LNCaP clone FGC (cell line): Measurements from ENCODE around the gene IFI16.
"Not testable (repeated sequence)": the region's sequence is repeated elsewhere in the genome, so short reads cannot be mapped to it uniquely, and the experiment has no call there.

Source experiments
- DNase-seq: peaks from one replicate; pipeline ENCODE4 v3.0.0-alpha.2; 2011; ENCODE audit warnings: low read depth
- H3K4me3 ChIP-seq: 2 replicates; pipeline ENCODE4 v1.5.1; 2011; ENCODE audit warnings: mild to moderate bottlenecking, low read depth, low read length, control low read depth
- TF ChIP-seq, protein P1 (sequence below): IDR thresholded peaks from 2 replicates; pipeline ENCODE4 v1.5.1; 2012; ENCODE audit warnings: mild to moderate bottlenecking; ENCODE audit not compliant: control insufficient read depth, insufficient read depth; ENCODE audit errors: extremely low read depth

Gene IFI16

DNA sequence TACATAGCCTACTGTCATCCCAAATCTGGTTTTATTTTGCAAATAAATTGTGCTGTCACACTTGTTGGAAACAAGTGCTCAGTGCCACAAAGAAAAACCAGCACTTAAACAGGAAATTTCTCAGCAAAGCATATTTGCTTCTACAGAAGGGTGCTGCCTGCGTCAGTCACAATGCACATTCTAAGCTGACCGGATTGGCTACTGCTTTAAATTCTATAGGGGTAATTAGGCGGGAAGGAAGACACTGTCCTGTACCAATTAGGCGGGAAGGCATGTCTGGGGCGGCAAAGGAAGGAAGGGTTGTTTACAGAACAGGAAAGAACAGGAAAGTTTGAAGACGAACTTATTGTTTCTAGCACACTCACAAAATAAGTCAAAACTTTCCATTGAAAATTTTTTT lies 2.8 kb downstream of the IFI16 start:
- DNase-seq = no peak
- TF ChIP-seq, protein P1, sequence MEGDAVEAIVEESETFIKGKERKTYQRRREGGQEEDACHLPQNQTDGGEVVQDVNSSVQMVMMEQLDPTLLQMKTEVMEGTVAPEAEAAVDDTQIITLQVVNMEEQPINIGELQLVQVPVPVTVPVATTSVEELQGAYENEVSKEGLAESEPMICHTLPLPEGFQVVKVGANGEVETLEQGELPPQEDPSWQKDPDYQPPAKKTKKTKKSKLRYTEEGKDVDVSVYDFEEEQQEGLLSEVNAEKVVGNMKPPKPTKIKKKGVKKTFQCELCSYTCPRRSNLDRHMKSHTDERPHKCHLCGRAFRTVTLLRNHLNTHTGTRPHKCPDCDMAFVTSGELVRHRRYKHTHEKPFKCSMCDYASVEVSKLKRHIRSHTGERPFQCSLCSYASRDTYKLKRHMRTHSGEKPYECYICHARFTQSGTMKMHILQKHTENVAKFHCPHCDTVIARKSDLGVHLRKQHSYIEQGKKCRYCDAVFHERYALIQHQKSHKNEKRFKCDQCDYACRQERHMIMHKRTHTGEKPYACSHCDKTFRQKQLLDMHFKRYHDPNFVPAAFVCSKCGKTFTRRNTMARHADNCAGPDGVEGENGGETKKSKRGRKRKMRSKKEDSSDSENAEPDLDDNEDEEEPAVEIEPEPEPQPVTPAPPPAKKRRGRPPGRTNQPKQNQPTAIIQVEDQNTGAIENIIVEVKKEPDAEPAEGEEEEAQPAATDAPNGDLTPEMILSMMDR = no peak
- H3K4me3 ChIP-seq = no peak overlapping the region

DNA sequence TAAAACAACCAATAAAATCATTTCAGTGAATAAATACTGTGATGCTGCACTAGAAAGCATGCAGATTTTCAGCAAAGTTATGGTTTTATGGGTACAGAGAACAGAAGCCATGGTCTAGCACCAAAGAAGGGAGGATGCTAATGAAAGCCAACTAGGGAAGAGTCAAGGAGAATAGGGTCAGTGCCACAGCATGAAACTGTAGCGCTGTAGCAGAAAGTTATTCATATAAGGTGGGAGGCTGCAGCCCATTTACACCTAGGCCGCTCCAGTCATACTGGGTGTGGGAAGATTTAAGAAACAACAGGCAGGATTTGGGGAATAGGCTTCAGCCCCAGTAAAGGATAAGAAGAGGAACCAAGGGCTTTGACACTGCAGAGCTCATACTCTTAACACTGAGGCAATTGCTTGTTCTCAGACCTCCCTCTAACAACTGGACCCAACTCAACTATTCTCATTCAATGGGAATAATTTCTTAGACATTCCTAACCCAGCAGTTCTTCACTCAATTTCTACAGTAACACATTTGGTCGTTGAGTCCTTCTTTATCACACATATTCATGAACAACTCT lies 4.4 kb downstream of the IFI16 start:
- TF ChIP-seq, protein P1 = no peak
- H3K4me3 ChIP-seq = no peak overlapping the region
- no peak for DNase-seq

DNA sequence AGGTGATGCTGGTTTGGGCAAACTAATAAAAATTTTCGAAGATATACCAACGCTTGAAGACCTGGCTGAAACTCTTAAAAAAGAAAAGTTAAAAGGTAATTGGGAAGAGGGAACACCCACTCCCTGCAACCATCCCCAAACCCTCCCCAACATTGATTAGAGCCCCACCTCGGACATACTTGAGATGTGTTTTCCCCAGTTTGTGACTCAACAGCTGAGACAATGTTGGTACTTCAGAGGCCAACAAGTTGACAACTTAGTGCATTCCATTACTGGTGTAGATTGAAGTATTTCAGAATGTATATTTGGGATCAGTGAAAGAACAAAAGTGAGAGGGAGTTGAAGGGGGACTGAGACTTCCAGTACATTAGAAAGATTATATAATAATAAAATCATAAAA lies 5.1 kb downstream of the IFI16 start:
- DNase-seq = no peak
- H3K4me3 ChIP-seq = no peak overlapping the region
- TF ChIP-seq, protein P1 = no peak

DNA sequence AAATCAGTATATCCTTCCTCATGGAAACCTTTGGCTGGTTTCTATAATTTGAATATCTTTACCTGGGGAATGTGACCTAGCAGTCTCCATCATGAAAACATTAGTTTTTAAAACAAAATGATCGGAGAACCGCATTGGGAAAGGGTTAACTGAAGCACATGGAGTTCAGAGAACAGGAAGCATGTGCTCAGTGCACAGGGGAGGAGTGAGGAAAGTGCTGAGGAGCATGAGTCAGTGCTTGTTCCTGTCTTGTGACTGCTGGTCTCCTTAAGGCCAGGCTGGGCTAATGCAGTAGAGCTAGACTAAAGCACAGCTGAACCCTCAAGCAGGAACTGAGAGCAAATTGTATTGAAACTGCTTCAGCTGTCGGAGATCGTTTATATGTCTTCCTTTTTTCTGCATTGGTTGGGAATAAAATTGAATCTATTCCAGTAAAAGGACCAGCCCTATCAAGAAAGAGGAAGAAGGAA lies 5.8 kb downstream of the IFI16 start:
- no peak overlapping the region for H3K4me3 ChIP-seq
- TF ChIP-seq, protein P1 = no peak
- no peak for DNase-seq

DNA sequence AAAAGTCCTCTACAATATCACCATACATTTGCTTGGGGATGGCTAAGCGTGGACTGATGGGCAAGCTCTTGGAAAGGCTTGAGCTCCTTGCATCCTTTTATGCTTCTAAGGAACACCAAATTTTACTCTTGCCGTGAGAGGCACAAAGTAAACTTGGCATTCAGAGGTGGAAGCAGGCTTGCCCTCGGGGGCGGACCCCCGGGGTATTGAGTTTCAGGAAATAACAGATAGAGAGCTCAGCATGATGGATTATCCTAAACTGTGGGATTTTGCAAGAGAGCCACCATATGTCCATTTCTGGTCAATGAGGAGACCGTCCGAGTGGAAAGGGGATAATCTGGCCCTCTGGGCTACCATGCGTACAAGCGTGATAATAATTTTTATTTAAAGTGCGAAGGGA lies 14.0 kb downstream of the IFI16 start:
- no peak for DNase-seq
- H3K4me3 ChIP-seq = no peak overlapping the region
- TF ChIP-seq, protein P1 = no peak

DNA sequence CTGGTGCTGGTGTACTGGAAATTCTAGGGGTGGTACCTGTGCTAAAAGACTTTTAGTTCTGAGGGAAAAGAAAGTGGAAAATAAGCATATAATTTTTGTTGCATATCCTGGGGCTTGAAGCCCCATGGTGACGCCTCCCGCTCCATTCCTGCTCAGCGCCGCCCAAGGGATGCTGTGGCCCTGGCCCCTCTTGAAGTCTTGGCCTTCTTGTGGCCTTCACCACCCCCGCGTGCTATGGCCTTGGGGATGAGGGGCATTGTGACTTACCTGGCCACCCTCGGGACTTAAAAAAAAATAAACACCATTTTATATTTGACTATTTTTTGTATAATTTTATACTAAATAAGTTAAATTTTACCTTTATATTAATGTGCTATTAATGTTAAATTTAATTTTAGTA lies 15.3 kb downstream of the IFI16 start:
- TF ChIP-seq, protein P1 = no peak
- no peak for DNase-seq
- no peak overlapping the region for H3K4me3 ChIP-seq

DNA sequence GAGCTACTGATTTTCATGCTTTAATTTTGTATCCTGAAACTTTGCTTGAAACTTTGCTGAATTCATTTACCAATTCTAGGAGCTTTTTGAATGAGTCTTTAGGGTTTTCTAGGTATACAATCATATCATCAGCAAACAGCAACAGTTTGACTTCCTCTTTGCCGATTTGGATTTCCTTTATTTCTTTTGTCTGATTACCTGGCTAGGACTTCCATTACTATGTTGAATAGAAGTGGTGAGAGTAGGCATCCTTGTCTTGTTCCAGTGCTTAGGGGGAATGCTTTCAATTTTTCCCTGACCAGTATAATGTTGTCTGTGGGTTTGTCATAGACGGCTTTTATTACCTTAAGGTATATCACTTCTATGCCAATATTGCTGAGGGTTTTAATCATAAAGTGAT lies 17.1 kb downstream of the IFI16 start:
- H3K4me3 ChIP-seq, DNase-seq: not testable (repeated sequence)
